NCI-H2029 treated with DMSO at 0.1 percent for 48 hours (cell line): Measurements from ENCODE around the gene SLC17A9.

ENCODE experiments used
- DNase-seq: peaks from one replicate; lab custom pipeline; 2025; lab: John Stamatoyannopoulos, UW

Gene SLC17A9

GRCh38 chr20:62952373-62952967, at the start of gene SLC17A9:
Gene SLC17A9, plus strand, starts transcription at chr20:62952709. Its CDS starts 122 bp downstream, at chr20:62952831.
- no peak for DNase-seq

GRCh38 chr20:62902926-62903615, 49.4 kb upstream of the SLC17A9 start:
- DNase-seq = no peak

GRCh38 chr20:62905536-62906117, 46.9 kb upstream of the SLC17A9 start:
- DNase-seq = no peak

GRCh38 chr20:62906209-62906608, 46.3 kb upstream of the SLC17A9 start:
- DNase-seq = no peak

- DNase-seq = no peak
These were observed 45.7 kb upstream of the SLC17A9 start for GRCh38 chr20:62906647-62907375.

GRCh38 chr20:62907384-62908317, 44.9 kb upstream of the SLC17A9 start:
- DNase-seq = no peak

- DNase-seq = peak; percentile 24
These were observed 43.3 kb upstream of the SLC17A9 start for GRCh38 chr20:62908971-62909791.

- no peak for DNase-seq
These were observed 42.2 kb upstream of the SLC17A9 start for GRCh38 chr20:62910217-62910766.

- no peak for DNase-seq
These were observed 41.6 kb upstream of the SLC17A9 start for GRCh38 chr20:62910777-62911497.

- no peak for DNase-seq
These were observed 40.7 kb upstream of the SLC17A9 start for GRCh38 chr20:62911701-62912280.

- DNase-seq = no peak
These were observed 39.4 kb upstream of the SLC17A9 start for GRCh38 chr20:62913043-62913630.

GRCh38 chr20:62914436-62914835, 38.1 kb upstream of the SLC17A9 start:
- no peak for DNase-seq

GRCh38 chr20:62914970-62915457, 37.5 kb upstream of the SLC17A9 start:
- DNase-seq = peak; percentile 61

GRCh38 chr20:62916703-62917476, 35.6 kb upstream of the SLC17A9 start:
- DNase-seq = no peak

GRCh38 chr20:62917720-62918119, 34.8 kb upstream of the SLC17A9 start:
- no peak for DNase-seq

GRCh38 chr20:62918147-62918546, 34.4 kb upstream of the SLC17A9 start:
- no peak for DNase-seq

- DNase-seq = no peak
These were observed 33.7 kb upstream of the SLC17A9 start for GRCh38 chr20:62918831-62919230.

GRCh38 chr20:62920039-62920645, 32.4 kb upstream of the SLC17A9 start:
- DNase-seq = no peak
